Upper lobe of right lung (tissue), 1 donor: ENCODE data around the gene ENGASE. TPM values are rescaled to one million over a fixed set of nuclear protein-coding genes. Genes with fewer than 3 reads are reported as not detected.

Experiments
- ATAC-seq: fragments of 200-7000 bp; cut with Tn5 transposase; one replicate; pipeline ENCODE4 v1.9.1; 2020; ENCODE audit warnings: mild to moderate bottlenecking, moderate library complexity
- DNase-seq: peaks from one replicate; pipeline ENCODE4 v3.0.0-alpha.2; 2020
- H3K27ac ChIP-seq: fragments of 200-600 bp; one replicate; pipeline ENCODE4 v1.8.0; 2022
- H3K27me3 ChIP-seq: fragments of 200-600 bp; one replicate; pipeline ENCODE4 v1.8.0; 2022; ENCODE audit warnings: mild to moderate bottlenecking
- H3K36me3 ChIP-seq: fragments of 200-600 bp; one replicate; pipeline ENCODE4 v1.8.0; 2022
- H3K4me1 ChIP-seq: fragments of 200-600 bp; one replicate; pipeline ENCODE4 v1.8.0; 2022
- H3K4me3 ChIP-seq: fragments of 200-600 bp; one replicate; pipeline ENCODE4 v1.8.0; 2022; ENCODE audit warnings: mild to moderate bottlenecking
- H3K9me3 ChIP-seq: fragments of 200-600 bp; one replicate; pipeline ENCODE4 v1.8.0; 2022
- CTCF ChIP-seq: fragments of 200-600 bp; IDR thresholded peaks from one replicate; pipeline ENCODE4 v1.8.0; 2022; ENCODE audit warnings: antibody characterized with exemption
- intact Hi-C: fragments of 100-400 bp; cut with DNase I; formaldehyde crosslinking; loops from one replicate; pipeline ENCODE4 v1.11.0; 2022
- total RNA-seq: library from RNA; stranded (reverse); fragmentation: NEBNext Ultra II Directional; extraction: Animal tissue kit (Norgen Biotek cat#: 25700); gene quantifications from one replicate; pipeline ENCODE4 v1.2.1, GENCODE V29; 2021
- donor health status: DM: no; HTN: yes; CAD: no; lungs with severe emphysema.

Gene ENGASE
- total RNA-seq, 1 donor from 2014 or later, result 58.2 TPM

GRCh38 chr17:79047923-79048825 lies 26.4 kb upstream of the ENGASE start:
- Histone ChIP-seq H3K4me1 (no peaks in the 10 kb centered on the region), H3K9me3 (no peaks in the 10 kb centered on the region), H3K27ac (no peak overlapping the region), H3K4me3 (no peak overlapping the region), H3K36me3 (peaks cover 4% of the 10 kb centered on the region), H3K27me3 (no peaks in the 10 kb centered on the region)
- ATAC-seq (no peak), DNase-seq (peak; percentile 65)
- intact Hi-C loops, result loop anchor here (5.0 kb wide), 1 partner anchor 34 kb away; no protein-coding TSS in a partner anchor
- TF ChIP-seq CTCF, result no peak

GRCh38 chr17:79048826-79049755 lies 25.5 kb upstream of the ENGASE start:
- Histone ChIP-seq H3K4me3 (no peak overlapping the region), H3K4me1 (no peaks in the 10 kb centered on the region), H3K9me3 (peaks cover 3% of the 10 kb centered on the region), H3K27me3 (no peaks in the 10 kb centered on the region), H3K27ac (no peak overlapping the region), H3K36me3 (peaks cover 4% of the 10 kb centered on the region)
- intact Hi-C loops, result loop anchor here (5.0 kb wide), 1 partner anchor 33 kb away; no protein-coding TSS in a partner anchor
- peak; percentile 56 for DNase-seq
- no peak for TF ChIP-seq CTCF
- no peak for ATAC-seq

GRCh38 chr17:79049821-79050220 lies 24.8 kb upstream of the ENGASE start:
- Histone ChIP-seq H3K27me3 (no peaks in the 10 kb centered on the region), H3K27ac (no peak overlapping the region), H3K9me3 (peaks cover 10% of the 10 kb centered on the region), H3K4me3 (no peak overlapping the region), H3K4me1 (no peaks in the 10 kb centered on the region), H3K36me3 (peaks cover 4% of the 10 kb centered on the region)
- ATAC-seq (no peak), DNase-seq (no peak)
- no peak for TF ChIP-seq CTCF
- intact Hi-C loops, result loop anchor here (5.0 kb wide), 1 partner anchor 32 kb away; no protein-coding TSS in a partner anchor

GRCh38 chr17:79050551-79050950 lies 24.1 kb upstream of the ENGASE start:
- Histone ChIP-seq H3K9me3 (peaks cover 10% of the 10 kb centered on the region), H3K4me1 (no peaks in the 10 kb centered on the region), H3K27me3 (no peaks in the 10 kb centered on the region), H3K4me3 (no peak overlapping the region), H3K36me3 (peaks cover 4% of the 10 kb centered on the region), H3K27ac (no peak overlapping the region)
- no peak for ATAC-seq
- peak; percentile 37 for DNase-seq
- TF ChIP-seq CTCF, result no peak
- intact Hi-C loops, result no loop called here

DNA sequence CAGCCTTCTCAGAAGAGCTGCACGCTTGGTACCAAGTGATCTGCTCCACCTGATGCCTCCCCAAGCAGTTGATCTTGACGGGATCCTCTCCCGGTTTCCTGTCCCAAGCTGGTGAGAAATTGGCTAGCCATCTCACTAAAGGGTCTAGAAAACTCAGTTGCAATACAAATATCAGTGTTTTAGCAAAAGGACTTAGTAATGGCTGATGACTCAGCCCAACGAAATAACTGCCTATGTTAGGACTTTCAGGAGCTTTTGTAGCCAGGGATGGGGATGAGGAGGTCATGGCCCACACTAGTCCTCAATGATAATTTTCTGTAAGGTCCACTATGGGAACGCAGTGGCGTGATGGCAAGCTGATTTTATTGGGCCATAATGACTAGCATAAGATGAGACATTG lies 23.3 kb upstream of the ENGASE start:
- Histone ChIP-seq H3K4me3 (no peak overlapping the region), H3K27me3 (no peaks in the 10 kb centered on the region), H3K9me3 (peaks cover 10% of the 10 kb centered on the region), H3K4me1 (no peaks in the 10 kb centered on the region), H3K36me3 (peaks cover 4% of the 10 kb centered on the region), H3K27ac (no peak overlapping the region)
- ATAC-seq (no peak), DNase-seq (no peak)
- intact Hi-C loops, result no loop called here
- no peak for TF ChIP-seq CTCF
